RWPE2 (cell line): ENCODE results near the gene SCYL3.
A peak's percentile ranks its signal among the peaks of the same experiment; 100 is the strongest.

Source experiments
- ATAC-seq: fragments of 200-7000 bp; cut with Tn5 transposase; 3 replicates; pipeline ENCODE4 v1.9.1; 2021; ENCODE audit warnings: low read depth
- DNase-seq: peaks from one replicate; pipeline ENCODE4 v3.0.0-alpha.2; 2020; ENCODE audit warnings: low spot score
- H3K27ac ChIP-seq: fragments of 450-650 bp; 2 replicates; pipeline ENCODE4 v1.5.1; 2017; ENCODE audit warnings: mild to moderate bottlenecking; ENCODE audit not compliant: poor library complexity, severe bottlenecking
- H3K27me3 ChIP-seq: fragments of 250-450 bp; sonication (Bioruptor Pico); 2 replicates; pipeline ENCODE4 v1.5.1; 2021; ENCODE audit warnings: mild to moderate bottlenecking, moderate library complexity; ENCODE audit not compliant: insufficient read depth, poor library complexity, severe bottlenecking
- H3K36me3 ChIP-seq: fragments of 250-450 bp; sonication (Bioruptor Pico); 2 replicates; pipeline ENCODE4 v1.5.1; 2020; ENCODE audit warnings: low read depth, mild to moderate bottlenecking, moderate library complexity
- H3K4me1 ChIP-seq: fragments of 250-450 bp; sonication (Bioruptor Pico); 2 replicates; pipeline ENCODE4 v1.5.1; 2021; ENCODE audit warnings: mild to moderate bottlenecking, moderate library complexity; ENCODE audit not compliant: insufficient read depth, poor library complexity, severe bottlenecking
- H3K4me3 ChIP-seq: fragments of 250-450 bp; sonication (Bioruptor Pico); 2 replicates; pipeline ENCODE4 v1.5.1; 2021; ENCODE audit warnings: mild to moderate bottlenecking, moderate library complexity; ENCODE audit not compliant: severe bottlenecking
- H3K9me3 ChIP-seq: fragments of 250-450 bp; sonication (Bioruptor Pico); 2 replicates; pipeline ENCODE4 v1.5.1; 2021; ENCODE audit warnings: mild to moderate bottlenecking, moderate library complexity; ENCODE audit not compliant: severe bottlenecking
- TF ChIP-seq, protein P1 (sequence below): fragments of 450-650 bp; IDR thresholded peaks from one replicate; pipeline ENCODE4 v1.5.1; 2017; ENCODE audit warnings: mild to moderate bottlenecking, moderate library complexity; ENCODE audit not compliant: poor library complexity, severe bottlenecking

Gene SCYL3

DNA sequence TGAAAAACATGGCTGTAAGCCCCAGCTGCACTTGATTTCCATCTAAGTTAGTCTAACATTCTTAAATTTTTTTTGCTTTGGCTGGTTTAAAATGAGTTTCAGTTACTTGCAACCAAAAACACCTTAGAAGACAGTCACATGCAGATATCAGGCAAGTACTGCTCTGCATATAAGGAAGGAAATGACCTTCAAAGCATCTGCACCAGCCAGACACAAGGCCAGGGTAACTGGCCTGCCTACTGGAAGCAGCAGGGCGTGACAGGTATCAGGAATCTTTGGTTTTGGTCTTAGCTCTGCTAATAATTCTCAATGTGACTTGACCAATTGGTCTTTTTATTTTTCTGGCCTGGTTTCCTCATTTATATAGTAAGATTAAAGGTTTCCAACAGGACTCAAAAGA, 33.5 kb downstream of the SCYL3 start:
- Histone ChIP-seq H3K27ac (no peak overlapping the region), H3K36me3 (peaks cover 88% of the 10 kb centered on the region), H3K27me3 (no peaks in the 10 kb centered on the region), H3K4me1 (no peaks in the 10 kb centered on the region), H3K4me3 (no peak overlapping the region), H3K9me3 (no peaks in the 10 kb centered on the region)
- no peak for ATAC-seq
- TF ChIP-seq, protein P1, sequence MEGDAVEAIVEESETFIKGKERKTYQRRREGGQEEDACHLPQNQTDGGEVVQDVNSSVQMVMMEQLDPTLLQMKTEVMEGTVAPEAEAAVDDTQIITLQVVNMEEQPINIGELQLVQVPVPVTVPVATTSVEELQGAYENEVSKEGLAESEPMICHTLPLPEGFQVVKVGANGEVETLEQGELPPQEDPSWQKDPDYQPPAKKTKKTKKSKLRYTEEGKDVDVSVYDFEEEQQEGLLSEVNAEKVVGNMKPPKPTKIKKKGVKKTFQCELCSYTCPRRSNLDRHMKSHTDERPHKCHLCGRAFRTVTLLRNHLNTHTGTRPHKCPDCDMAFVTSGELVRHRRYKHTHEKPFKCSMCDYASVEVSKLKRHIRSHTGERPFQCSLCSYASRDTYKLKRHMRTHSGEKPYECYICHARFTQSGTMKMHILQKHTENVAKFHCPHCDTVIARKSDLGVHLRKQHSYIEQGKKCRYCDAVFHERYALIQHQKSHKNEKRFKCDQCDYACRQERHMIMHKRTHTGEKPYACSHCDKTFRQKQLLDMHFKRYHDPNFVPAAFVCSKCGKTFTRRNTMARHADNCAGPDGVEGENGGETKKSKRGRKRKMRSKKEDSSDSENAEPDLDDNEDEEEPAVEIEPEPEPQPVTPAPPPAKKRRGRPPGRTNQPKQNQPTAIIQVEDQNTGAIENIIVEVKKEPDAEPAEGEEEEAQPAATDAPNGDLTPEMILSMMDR, result no peak
- DNase-seq, result no peak

DNA sequence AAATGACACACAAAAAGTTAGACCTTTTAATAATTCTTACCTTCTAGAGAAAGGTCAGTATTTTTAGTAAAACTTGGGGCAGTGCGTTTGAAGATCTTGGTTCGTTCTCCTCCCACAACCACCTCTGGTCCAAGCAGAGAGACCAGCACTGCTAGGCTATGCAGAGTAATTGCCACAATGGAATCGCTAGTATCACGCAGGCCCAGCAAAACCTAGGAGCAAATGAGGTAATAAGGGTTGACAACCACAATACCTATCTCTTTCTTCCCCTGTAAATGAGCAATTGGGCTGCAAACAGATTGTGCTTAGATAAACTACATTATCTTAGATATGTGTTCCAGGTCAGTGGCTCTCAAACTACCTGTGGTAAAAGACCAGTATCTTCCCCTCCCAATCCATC, 34.7 kb downstream of the SCYL3 start:
- Histone ChIP-seq H3K27ac (no peak overlapping the region), H3K9me3 (no peaks in the 10 kb centered on the region), H3K36me3 (peaks cover 88% of the 10 kb centered on the region), H3K27me3 (no peaks in the 10 kb centered on the region), H3K4me3 (no peak overlapping the region), H3K4me1 (no peaks in the 10 kb centered on the region)
- TF ChIP-seq, protein P1, result no peak
- no peak for ATAC-seq
- DNase-seq, result no peak

- TF ChIP-seq, protein P1, result no peak
- Histone ChIP-seq H3K36me3 (peaks cover 88% of the 10 kb centered on the region), H3K9me3 (no peaks in the 10 kb centered on the region), H3K4me3 (no peak overlapping the region), H3K27ac (no peak overlapping the region), H3K27me3 (no peaks in the 10 kb centered on the region), H3K4me1 (no peaks in the 10 kb centered on the region)
- peak; percentile 40; the same call in 1 of the 3 replicates for ATAC-seq
- no peak for DNase-seq
Measured at GRCh38 chr1:169858467-169858866, 35.2 kb downstream of the SCYL3 start.

- Histone ChIP-seq H3K36me3 (peaks cover 88% of the 10 kb centered on the region), H3K27ac (no peak overlapping the region), H3K4me1 (no peaks in the 10 kb centered on the region), H3K9me3 (no peaks in the 10 kb centered on the region), H3K4me3 (no peak overlapping the region), H3K27me3 (no peaks in the 10 kb centered on the region)
- TF ChIP-seq, protein P1, result no peak
- ATAC-seq, result no peak
- DNase-seq, result no peak
Measured at GRCh38 chr1:169853341-169853740, 40.4 kb downstream of the SCYL3 start.

DNA sequence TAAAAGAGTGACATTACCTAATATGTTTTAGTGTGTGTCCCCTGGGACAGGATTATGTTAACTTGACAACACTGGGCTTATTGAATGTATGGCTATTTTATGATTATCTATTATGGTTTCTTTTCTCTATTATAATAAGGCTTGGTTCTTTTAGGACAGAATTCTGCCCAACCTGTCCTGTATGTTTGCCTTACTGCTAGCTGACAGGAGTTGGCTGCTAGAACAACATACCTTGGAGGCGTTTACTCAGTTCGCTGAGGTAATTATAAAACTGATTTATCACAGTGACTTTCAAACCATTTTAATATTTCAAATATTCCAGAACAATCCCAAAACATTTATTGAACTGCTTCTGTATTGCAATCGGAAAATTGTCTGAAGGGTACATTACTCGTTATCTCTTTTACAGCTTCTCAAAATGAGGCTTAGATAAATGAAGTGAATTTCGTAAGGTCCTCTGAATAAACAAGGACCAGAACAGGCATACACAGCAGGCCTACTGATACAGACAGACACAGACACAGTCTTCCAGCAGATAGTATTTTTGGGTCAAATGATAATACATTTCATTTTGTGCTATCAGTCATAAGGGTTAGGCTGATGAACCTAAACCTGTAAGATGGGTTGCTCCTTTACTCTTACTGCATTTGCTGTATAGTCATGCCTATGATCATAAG, 44.2 kb downstream of the SCYL3 start:
- no peaks in the 10 kb centered on the region for H3K9me3 ChIP-seq
- peaks cover 92% of the 10 kb centered on the region for H3K36me3 ChIP-seq
- ATAC-seq, result no peak
- H3K4me3 ChIP-seq, result no peak overlapping the region
- DNase-seq, result no peak
- no peaks in the 10 kb centered on the region for H3K27me3 ChIP-seq
- no peaks in the 10 kb centered on the region for H3K4me1 ChIP-seq
- H3K27ac ChIP-seq, result no peak overlapping the region
- TF ChIP-seq, protein P1, result no peak
